ENCODE results near the gene GLT8D2. TPM values are rescaled to one million over a fixed set of nuclear protein-coding genes. Genes with fewer than 3 reads are reported as not detected.
"Not testable (repeated sequence)": the region's sequence is repeated elsewhere in the genome, so short reads cannot be mapped to it uniquely, and the experiment has no call there.

GLT8D2 gene
- total and polyA plus RNA-seq, 2 donors, result 1.4 to 2.4 TPM

- Histone ChIP-seq H3K27ac (ENCODE audit: low read depth in 1 of 2, low read length in 1 of 2) (no peak overlapping the region), H3K27me3 (ENCODE audit: control insufficient read depth in 2 of 2, insufficient read depth in 1 of 2, low read length in 1 of 2) (peaks cover 0 to 7% of the 10 kb centered on the region in 2 donors), H3K4me1 (ENCODE audit: control insufficient read depth in 2 of 2, insufficient read depth in 2 of 2, low read length in 2 of 2) (no peaks in the 10 kb centered on the region), H3K36me3 (ENCODE audit: control insufficient read depth in 2 of 2, insufficient read depth in 2 of 2, low read length in 1 of 2) (no peaks in the 10 kb centered on the region), H3K4me3 (ENCODE audit: low read length in 2 of 2) (no peak overlapping the region), H3K9me3 (ENCODE audit: control insufficient read depth in 2 of 2, insufficient read depth in 1 of 2, low read length in 1 of 2) (no peaks in the 10 kb centered on the region)
- DNase-seq (ENCODE audit: low read depth in 6 of 9, low spot score in 9 of 9), result no peak
- WGBS, result 95% methylated on average over 3 of the region's 3 CpGs
Measured at GRCh38 chr12:104044158-104044557, 5.8 kb downstream of the GLT8D2 start.

- no peaks in the 10 kb centered on the region for H3K9me3 ChIP-seq (ENCODE audit: control insufficient read depth in 2 of 2, insufficient read depth in 1 of 2, low read length in 1 of 2)
- no peaks in the 10 kb centered on the region for H3K4me1 ChIP-seq (ENCODE audit: control insufficient read depth in 2 of 2, insufficient read depth in 2 of 2, low read length in 2 of 2)
- H3K27me3 ChIP-seq (ENCODE audit: control insufficient read depth in 2 of 2, insufficient read depth in 1 of 2, low read length in 1 of 2), result peaks cover 0 to 3% of the 10 kb centered on the region in 2 donors
- no peak for DNase-seq (ENCODE audit: low read depth in 6 of 9, low spot score in 9 of 9)
- 98% methylated on average over 1 of the region's 1 CpG for WGBS
- no peak overlapping the region for H3K4me3 ChIP-seq (ENCODE audit: low read length in 2 of 2)
- no peak overlapping the region for H3K27ac ChIP-seq (ENCODE audit: low read depth in 1 of 2, low read length in 1 of 2)
- H3K36me3 ChIP-seq (ENCODE audit: control insufficient read depth in 2 of 2, insufficient read depth in 2 of 2, low read length in 1 of 2), result no peaks in the 10 kb centered on the region
Measured at GRCh38 chr12:104042580-104042979, 7.4 kb downstream of the GLT8D2 start.

GRCh38 chr12:104039769-104040168 is 10.2 kb downstream of the GLT8D2 start:
- 100% methylated on average over 1 of the region's 1 CpG for WGBS
- H3K4me1 ChIP-seq (ENCODE audit: control insufficient read depth in 2 of 2, insufficient read depth in 2 of 2, low read length in 2 of 2); H3K9me3 ChIP-seq (ENCODE audit: control insufficient read depth in 2 of 2, insufficient read depth in 1 of 2, low read length in 1 of 2); DNase-seq (ENCODE audit: low read depth in 6 of 9, low spot score in 9 of 9); H3K36me3 ChIP-seq (ENCODE audit: control insufficient read depth in 2 of 2, insufficient read depth in 2 of 2, low read length in 1 of 2); H3K27me3 ChIP-seq (ENCODE audit: control insufficient read depth in 2 of 2, insufficient read depth in 1 of 2, low read length in 1 of 2); H3K27ac ChIP-seq (ENCODE audit: low read depth in 1 of 2, low read length in 1 of 2); H3K4me3 ChIP-seq (ENCODE audit: low read length in 2 of 2): not testable (repeated sequence)

- not testable (repeated sequence) for H3K36me3 ChIP-seq (ENCODE audit: control insufficient read depth in 2 of 2, insufficient read depth in 2 of 2, low read length in 1 of 2); H3K9me3 ChIP-seq (ENCODE audit: control insufficient read depth in 2 of 2, insufficient read depth in 1 of 2, low read length in 1 of 2); H3K4me3 ChIP-seq (ENCODE audit: low read length in 2 of 2); H3K27ac ChIP-seq (ENCODE audit: low read depth in 1 of 2, low read length in 1 of 2); H3K4me1 ChIP-seq (ENCODE audit: control insufficient read depth in 2 of 2, insufficient read depth in 2 of 2, low read length in 2 of 2); DNase-seq (ENCODE audit: low read depth in 6 of 9, low spot score in 9 of 9); H3K27me3 ChIP-seq (ENCODE audit: control insufficient read depth in 2 of 2, insufficient read depth in 1 of 2, low read length in 1 of 2)
- 95% methylated on average over 2 of the region's 2 CpGs for WGBS
Measured at GRCh38 chr12:104036143-104036542, 13.8 kb downstream of the GLT8D2 start.

- H3K27me3 ChIP-seq (ENCODE audit: control insufficient read depth in 2 of 2, insufficient read depth in 1 of 2, low read length in 1 of 2); H3K27ac ChIP-seq (ENCODE audit: low read depth in 1 of 2, low read length in 1 of 2); H3K9me3 ChIP-seq (ENCODE audit: control insufficient read depth in 2 of 2, insufficient read depth in 1 of 2, low read length in 1 of 2); H3K4me1 ChIP-seq (ENCODE audit: control insufficient read depth in 2 of 2, insufficient read depth in 2 of 2, low read length in 2 of 2); H3K4me3 ChIP-seq (ENCODE audit: low read length in 2 of 2); H3K36me3 ChIP-seq (ENCODE audit: control insufficient read depth in 2 of 2, insufficient read depth in 2 of 2, low read length in 1 of 2); DNase-seq (ENCODE audit: low read depth in 6 of 9, low spot score in 9 of 9): not testable (repeated sequence)
- 98% methylated on average over 8 of the region's 27 CpGs for WGBS
Measured at GRCh38 chr12:104030596-104030995, 19.4 kb downstream of the GLT8D2 start.

- Histone ChIP-seq H3K36me3 (ENCODE audit: control insufficient read depth in 2 of 2, insufficient read depth in 2 of 2, low read length in 1 of 2) (no peaks in the 10 kb centered on the region), H3K4me1 (ENCODE audit: control insufficient read depth in 2 of 2, insufficient read depth in 2 of 2, low read length in 2 of 2) (no peaks in the 10 kb centered on the region), H3K9me3 (ENCODE audit: control insufficient read depth in 2 of 2, insufficient read depth in 1 of 2, low read length in 1 of 2) (no peaks in the 10 kb centered on the region), H3K4me3 (ENCODE audit: low read length in 2 of 2) (no peak overlapping the region), H3K27ac (ENCODE audit: low read depth in 1 of 2, low read length in 1 of 2) (no peak overlapping the region), H3K27me3 (ENCODE audit: control insufficient read depth in 2 of 2, insufficient read depth in 1 of 2, low read length in 1 of 2) (no peaks in the 10 kb centered on the region)
- DNase-seq (ENCODE audit: low read depth in 6 of 9, low spot score in 9 of 9), result no peak
- 74% methylated on average over 5 of the region's 5 CpGs for WGBS
Measured at GRCh38 chr12:104026841-104027599, 23.0 kb downstream of the GLT8D2 start.

GRCh38 chr12:104025771-104026170 is 24.2 kb downstream of the GLT8D2 start:
- 94% methylated on average over 2 of the region's 2 CpGs for WGBS

GRCh38 chr12:104024348-104024747 is 25.6 kb downstream of the GLT8D2 start:
- 97% methylated on average over 6 of the region's 6 CpGs for WGBS
- no peaks in the 10 kb centered on the region for H3K9me3 ChIP-seq (ENCODE audit: control insufficient read depth in 2 of 2, insufficient read depth in 1 of 2, low read length in 1 of 2)
- H3K4me1 ChIP-seq (ENCODE audit: control insufficient read depth in 2 of 2, insufficient read depth in 2 of 2, low read length in 2 of 2), result no peaks in the 10 kb centered on the region
- no peak overlapping the region for H3K4me3 ChIP-seq (ENCODE audit: low read length in 2 of 2)
- H3K36me3 ChIP-seq (ENCODE audit: control insufficient read depth in 2 of 2, insufficient read depth in 2 of 2, low read length in 1 of 2), result no peaks in the 10 kb centered on the region
- H3K27ac ChIP-seq (ENCODE audit: low read depth in 1 of 2, low read length in 1 of 2), result no peak overlapping the region
- no peaks in the 10 kb centered on the region for H3K27me3 ChIP-seq (ENCODE audit: control insufficient read depth in 2 of 2, insufficient read depth in 1 of 2, low read length in 1 of 2)
- no peak for DNase-seq (ENCODE audit: low read depth in 6 of 9, low spot score in 9 of 9)

More at GRCh38 chr12:104025771-104026170, 24.2 kb downstream of the GLT8D2 start:
- H3K27me3 ChIP-seq (ENCODE audit: control insufficient read depth in 2 of 2, insufficient read depth in 1 of 2, low read length in 1 of 2), result no peaks in the 10 kb centered on the region
- no peak overlapping the region for H3K4me3 ChIP-seq (ENCODE audit: low read length in 2 of 2)
- H3K9me3 ChIP-seq (ENCODE audit: control insufficient read depth in 2 of 2, insufficient read depth in 1 of 2, low read length in 1 of 2), result no peaks in the 10 kb centered on the region
- DNase-seq (ENCODE audit: low read depth in 6 of 9, low spot score in 9 of 9), result no peak
- no peaks in the 10 kb centered on the region for H3K4me1 ChIP-seq (ENCODE audit: control insufficient read depth in 2 of 2, insufficient read depth in 2 of 2, low read length in 2 of 2)
- no peaks in the 10 kb centered on the region for H3K36me3 ChIP-seq (ENCODE audit: control insufficient read depth in 2 of 2, insufficient read depth in 2 of 2, low read length in 1 of 2)
- no peak overlapping the region for H3K27ac ChIP-seq (ENCODE audit: low read depth in 1 of 2, low read length in 1 of 2)

GRCh38 chr12:104023710-104024109 is 26.3 kb downstream of the GLT8D2 start:
- WGBS, result 49% methylated on average over 2 of the region's 2 CpGs
- Histone ChIP-seq H3K27me3 (ENCODE audit: control insufficient read depth in 2 of 2, insufficient read depth in 1 of 2, low read length in 1 of 2) (no peaks in the 10 kb centered on the region), H3K36me3 (ENCODE audit: control insufficient read depth in 2 of 2, insufficient read depth in 2 of 2, low read length in 1 of 2) (no peaks in the 10 kb centered on the region), H3K27ac (ENCODE audit: low read depth in 1 of 2, low read length in 1 of 2) (no peak overlapping the region), H3K9me3 (ENCODE audit: control insufficient read depth in 2 of 2, insufficient read depth in 1 of 2, low read length in 1 of 2) (no peaks in the 10 kb centered on the region), H3K4me1 (ENCODE audit: control insufficient read depth in 2 of 2, insufficient read depth in 2 of 2, low read length in 2 of 2) (no peaks in the 10 kb centered on the region), H3K4me3 (ENCODE audit: low read length in 2 of 2) (no peak overlapping the region)
- no peak for DNase-seq (ENCODE audit: low read depth in 6 of 9, low spot score in 9 of 9)
